HuH-7.5 (cell line): ENCODE measurements around the gene FNDC11.
"Not testable (repeated sequence)": the region's sequence is repeated elsewhere in the genome, so short reads cannot be mapped to it uniquely, and the experiment has no call there.

ENCODE experiments used
- DNase-seq: peaks from one replicate; pipeline ENCODE4 v3.0.0; 2011; ENCODE audit warnings: low spot score

FNDC11 gene

GRCh38 chr20:63598479-63599395 is 44.8 kb downstream of the FNDC11 start:
- no peak for DNase-seq

- no peak for DNase-seq
These were observed 45.6 kb downstream of the FNDC11 start for GRCh38 chr20:63599396-63600050.

- not testable (repeated sequence) for DNase-seq
These were observed 47.7 kb downstream of the FNDC11 start for GRCh38 chr20:63601679-63602078.

GRCh38 chr20:63602321-63602720 is 48.4 kb downstream of the FNDC11 start:
- no peak for DNase-seq
